GM15510 (cell line): ENCODE measurements around the gene POLR2F.

ENCODE experiments used
- POLR2A ChIP-seq: IDR thresholded peaks from 3 replicates; pipeline ENCODE4 v1.6.1; 2011; ENCODE audit warnings: borderline replicate concordance; ENCODE audit not compliant: insufficient read length; ENCODE audit errors: extremely low read depth

The POLR2F gene

DNA sequence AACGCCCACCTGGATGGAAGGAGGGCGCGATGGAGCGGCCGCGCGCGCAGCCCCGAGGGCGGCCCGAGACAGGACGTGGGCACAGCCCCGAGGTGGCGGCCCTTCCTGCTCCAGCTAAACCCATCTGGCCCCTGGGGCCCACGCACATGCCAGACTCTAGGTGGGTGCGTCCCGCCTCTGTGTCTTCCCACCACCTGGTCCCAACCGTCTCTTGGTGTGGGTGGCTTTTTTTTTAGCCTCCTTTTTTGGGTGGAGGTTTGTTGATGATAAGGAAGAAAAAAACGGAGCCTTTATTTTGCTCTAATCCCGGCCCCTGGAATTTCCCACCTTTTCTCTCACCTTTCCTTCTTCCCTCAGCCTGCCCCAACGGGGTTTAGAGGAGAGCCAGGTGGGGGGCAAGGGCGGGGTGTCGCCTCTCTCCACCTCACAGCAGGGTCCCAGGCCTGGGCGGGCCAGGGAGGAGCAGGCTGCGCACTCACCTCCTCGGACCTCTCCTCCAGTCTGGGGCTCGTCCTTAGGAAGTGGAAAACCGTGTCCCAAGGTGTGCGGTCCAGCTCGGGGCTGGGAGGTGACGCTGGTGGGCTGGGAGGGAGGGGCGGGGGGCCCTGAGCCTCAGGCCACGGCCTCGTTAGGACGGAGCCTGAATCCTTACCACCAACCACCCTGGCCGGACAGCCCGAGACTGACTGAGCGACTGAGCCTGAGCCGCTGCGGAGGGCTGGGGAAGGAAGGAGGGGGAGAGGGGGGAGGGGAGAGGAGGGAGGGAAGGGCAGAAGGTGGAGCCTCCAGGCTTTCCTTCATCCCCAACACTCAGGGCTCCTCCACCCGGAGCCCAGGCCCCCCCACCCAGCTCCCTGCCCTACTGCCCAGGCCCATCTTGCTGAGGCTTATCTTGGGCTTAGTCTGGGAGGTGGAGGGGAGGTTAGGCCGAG is 30.6 kb downstream of the POLR2F start, which contains the start of gene SOX10:
Gene SOX10, minus strand, starts transcription at position 696 of the 932 bp plus-strand sequence. CDS start 771 bp downstream, outside the sequence.
- TF ChIP-seq POLR2A: no peak

DNA sequence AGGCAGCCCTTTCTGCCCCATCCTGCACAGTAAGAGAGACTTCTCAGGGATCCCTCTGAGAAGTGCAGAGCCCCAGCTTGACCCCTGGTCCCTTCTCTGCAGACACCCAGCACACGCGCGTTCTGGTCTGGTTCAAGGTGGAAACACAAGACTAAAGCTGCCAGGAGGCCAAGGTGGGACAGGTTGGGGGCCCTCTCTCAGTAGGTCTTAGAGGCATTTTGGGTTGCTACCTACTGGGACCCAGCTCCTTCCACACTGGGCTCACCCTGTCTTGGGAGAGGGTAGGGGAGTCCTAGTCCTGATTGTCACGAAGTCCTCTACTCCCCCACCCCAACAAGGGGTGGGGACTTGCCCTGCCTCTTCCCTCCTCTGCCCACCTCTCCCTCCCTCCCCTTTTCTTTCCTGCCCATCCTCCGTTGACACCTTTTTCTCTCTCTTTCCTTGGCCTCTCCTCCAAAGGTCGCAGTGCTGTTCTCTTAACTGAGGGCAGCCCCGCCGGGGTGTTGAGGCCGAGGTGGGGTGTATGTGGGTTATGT is 31.6 kb downstream of the POLR2F start:
- no peak for TF ChIP-seq POLR2A

DNA sequence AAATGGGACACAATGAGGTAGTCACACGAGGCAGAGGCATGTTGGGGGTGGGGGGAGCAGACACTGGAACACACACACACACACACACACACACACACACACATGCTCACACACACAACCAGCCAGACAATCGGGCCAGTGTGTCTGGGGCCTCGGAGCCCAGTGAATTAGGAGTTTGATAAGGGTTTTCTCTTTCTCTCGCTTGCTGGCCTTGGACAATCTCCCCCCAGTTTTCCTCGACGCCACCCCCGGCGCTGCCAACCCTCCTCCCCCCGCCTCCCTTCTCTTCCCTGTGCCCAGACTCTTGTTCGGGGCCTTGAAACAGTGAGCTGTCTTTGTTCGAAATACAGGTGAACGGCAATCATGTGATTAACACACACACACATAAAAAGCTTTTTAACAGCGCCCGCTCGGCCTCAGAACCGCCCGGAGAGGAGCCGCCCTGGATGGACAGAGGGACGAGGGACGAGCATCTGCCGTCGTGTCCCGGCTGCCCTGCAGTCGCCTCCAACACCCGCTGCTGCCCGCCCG is 32.3 kb downstream of the POLR2F start:
- no peak for TF ChIP-seq POLR2A

GRCh38 chr22:37986371-37986770 is 32.9 kb downstream of the POLR2F start:
- no peak for TF ChIP-seq POLR2A

DNA sequence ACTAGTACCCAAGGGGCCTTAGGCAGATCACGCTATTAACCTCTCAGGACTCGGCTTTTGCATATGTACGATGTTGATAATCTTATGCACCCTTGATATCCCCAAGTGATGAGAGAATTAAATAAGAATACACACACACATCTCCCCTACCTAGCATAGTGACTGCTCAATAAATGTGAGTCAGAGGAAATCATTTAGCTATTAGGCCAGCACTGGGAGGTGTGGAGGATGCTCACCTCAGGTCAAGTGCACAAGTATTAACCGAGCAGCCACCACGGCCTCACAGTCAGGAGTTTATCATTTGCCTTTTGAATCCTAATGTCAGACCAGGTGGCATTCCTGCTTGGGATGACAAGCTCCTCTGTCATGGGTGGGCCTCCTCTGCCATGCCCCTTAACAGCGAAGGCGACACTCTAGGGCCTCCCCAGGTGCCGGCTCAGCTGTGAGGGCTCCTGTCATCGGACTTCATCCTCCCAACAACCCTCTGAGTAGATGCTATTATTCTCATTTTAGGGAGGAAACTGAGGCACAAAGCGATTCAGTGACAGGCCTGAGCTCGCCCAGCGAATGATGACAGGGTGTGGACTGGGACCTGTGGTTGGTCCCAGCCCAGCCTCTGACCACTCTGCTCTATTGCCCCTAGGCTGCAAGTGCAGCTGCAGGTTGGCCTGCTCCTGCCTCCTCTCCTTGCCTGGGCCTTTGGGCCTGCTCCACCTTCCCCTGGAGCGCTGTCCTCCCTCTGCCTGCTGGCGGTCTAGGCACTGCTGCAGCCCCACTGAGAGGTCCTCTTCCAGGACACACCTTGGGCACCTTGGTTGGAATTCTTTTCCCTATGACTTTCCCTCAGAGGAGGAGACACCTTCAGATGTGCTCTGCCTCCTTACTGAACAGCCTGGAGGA is 35.9 kb downstream of the POLR2F start:
- TF ChIP-seq POLR2A: no peak

- TF ChIP-seq POLR2A: no peak
These were observed 36.8 kb downstream of the POLR2F start for GRCh38 chr22:37990301-37990700.

- no peak for TF ChIP-seq POLR2A
These were observed 37.4 kb downstream of the POLR2F start for GRCh38 chr22:37990862-37991261.

DNA sequence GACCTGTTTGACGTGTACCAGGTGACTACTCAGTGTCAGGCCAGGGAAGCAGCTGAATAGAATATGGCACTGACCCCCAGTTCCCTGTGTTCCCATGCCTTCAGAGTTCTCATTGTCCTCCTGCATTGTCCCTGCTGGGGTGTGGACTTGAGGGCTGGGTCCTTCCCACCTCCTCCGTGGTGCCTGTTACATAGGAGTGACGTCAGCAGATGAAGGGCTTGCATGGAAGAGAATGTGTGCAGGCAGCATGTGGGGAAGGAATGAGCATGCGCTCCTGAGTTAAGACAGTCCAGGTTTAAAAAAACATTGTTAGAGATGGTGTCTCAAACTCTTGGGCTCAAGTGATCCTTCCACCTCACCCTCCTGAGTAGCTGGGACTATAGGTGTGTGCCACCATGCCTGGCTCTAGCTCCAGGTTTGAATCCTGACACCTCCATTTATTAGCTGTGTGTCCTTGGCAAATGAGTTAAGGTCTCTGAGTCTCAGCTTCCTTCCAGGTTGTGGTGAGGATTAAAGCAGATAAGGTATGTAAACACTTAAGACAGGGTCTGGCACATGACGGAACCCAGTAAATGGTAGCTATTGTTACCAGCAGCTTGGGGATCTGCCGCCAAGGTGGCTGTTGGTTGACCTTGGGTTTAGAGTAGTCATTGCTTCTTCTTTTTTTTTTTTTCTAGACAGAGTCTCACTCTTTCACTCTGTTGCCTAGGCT is 38.4 kb downstream of the POLR2F start:
- no peak for TF ChIP-seq POLR2A

DNA sequence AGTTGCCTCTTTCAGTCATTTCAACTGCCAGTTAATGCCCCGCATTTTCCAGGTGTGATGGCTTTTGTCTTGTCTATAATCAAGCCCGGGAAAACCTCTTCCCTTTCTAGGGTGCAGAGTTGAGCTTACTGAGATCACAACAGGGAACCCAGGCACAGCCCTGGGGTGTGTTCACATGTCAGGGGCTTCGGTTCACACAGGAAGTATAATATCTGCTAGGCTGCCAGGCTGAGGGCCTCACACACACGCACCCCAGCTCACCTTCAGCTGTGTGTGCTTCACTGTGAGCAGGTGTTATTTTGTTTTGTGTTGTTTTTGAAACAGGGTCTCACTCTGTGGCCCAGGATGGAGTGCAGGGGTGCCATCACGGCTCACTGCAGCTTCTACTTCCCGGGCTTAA is 40.5 kb downstream of the POLR2F start:
- no peak for TF ChIP-seq POLR2A

DNA sequence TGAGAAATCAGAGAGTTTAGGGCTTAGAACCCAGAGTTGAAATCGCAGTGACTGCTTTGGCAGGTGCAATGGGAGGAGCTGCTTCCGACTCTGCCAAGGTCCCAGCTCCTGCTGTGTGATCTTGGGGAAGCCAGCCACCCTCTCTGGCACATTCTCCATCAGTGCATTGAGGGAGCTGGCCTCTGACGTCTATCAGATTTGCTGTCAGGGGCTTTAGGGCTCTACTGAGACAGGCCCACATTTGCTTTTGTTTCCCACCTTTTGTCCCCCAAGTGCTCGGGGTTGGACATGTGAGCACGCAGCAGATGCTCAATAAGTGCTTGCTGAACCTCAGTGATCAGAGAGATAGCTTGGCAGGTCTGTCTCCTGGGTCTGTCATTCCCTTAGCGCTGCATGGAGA is 41.5 kb downstream of the POLR2F start:
- no peak for TF ChIP-seq POLR2A

- TF ChIP-seq POLR2A: no peak
These were observed 42.0 kb downstream of the POLR2F start for GRCh38 chr22:37995460-37995859.

DNA sequence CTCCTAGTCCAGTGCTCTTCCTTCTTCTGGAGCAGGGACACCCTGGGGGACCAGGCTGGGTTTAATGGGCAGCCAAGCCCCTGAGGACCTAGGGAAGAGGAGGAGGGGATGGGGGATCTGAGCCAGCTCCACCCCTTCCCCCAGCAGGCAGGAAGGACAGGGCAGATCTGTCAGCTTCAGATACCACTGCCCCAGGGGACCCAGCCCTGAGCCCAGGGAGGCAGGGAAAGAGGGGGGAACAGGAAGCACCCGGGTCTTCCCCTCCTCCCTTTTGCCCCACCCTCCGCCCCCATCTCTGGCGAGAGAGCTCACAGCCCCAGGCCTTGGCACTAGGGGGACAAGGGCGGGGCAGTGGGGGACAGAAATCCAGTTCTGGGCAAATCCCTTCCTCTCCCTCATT is 42.6 kb downstream of the POLR2F start:
- no peak for TF ChIP-seq POLR2A

DNA sequence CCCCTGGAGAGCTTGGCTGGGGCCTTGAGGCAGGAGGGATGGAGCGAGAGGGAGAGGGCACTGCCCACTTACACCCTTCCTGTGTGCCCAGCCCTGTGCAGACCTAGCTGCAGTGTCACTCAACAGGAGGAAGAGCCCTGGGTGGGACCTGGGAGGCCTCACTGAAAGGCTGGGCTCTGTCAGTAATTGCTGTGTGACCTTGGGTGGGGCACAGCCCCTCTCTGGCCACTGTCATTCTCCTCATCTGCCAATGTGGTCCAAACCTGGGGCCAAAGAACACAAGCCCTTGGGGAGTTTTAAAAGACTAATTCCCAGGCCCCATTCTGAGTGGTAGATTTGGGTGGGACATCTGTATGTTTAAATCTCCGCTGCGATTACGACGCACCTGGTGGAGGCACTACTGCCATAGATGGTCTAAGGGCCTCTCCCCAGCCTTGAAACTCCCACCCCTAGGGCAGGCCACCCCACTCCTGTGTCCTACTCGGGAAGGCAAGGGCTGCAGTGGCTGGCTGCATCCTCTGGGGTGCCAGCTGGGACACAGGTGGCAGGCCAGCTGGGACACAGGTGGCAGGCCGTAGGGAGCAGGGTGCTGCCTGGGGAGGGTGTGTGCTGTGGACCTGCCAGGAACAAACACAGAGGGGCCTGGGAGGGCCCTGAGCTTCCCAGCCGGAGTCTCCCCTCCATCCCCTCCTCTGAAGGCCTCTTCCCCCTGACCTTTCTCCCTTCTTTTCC is 43.2 kb downstream of the POLR2F start:
- TF ChIP-seq POLR2A: no peak
